ENCODE results near the gene SF3B3. TPM values are rescaled to one million over a fixed set of nuclear protein-coding genes. Genes with fewer than 3 reads are reported as not detected.

Gene SF3B3
- total and polyA plus RNA-seq, 2 of the 13 experiments (the other 11 are each of a cell fraction or from before 2014, with no cell fraction given), result 157 to 500 TPM

DNA sequence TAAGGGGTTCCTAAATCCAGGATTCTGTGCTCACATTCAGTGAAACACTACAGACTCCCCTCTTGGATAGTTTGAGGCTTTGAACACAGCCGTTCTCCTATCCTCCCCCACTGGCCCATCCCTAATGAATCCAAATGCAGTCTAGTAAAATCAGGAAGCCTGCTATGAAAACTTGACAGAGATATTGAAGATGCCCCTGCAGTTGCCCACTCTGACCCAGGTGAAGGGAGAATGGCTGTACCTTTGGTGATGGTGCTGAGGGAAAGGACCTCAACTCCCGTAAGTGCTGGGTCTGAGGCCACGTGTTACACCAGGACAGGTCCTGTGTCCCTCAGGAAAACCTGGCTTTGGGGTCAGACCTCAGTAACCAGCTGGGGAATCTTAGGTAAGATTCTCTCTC is 54.4 kb downstream of the SF3B3 start:
- ChIA-PET POLR2A (interaction anchor here (0.7 kb wide), 2 partner anchors 26 to 104 kb away, joined by 3 read pairs; no protein-coding TSS in a partner anchor), CTCF (ENCODE audit: low intra/inter-chr PET ratio, low total read pairs) (no interaction called here)
- FAIRE-seq (no peak), DNase-seq (ENCODE audit: low spot score) (no peak), ATAC-seq (peak; percentile 7)
- Histone ChIP-seq H3K79me2 (ENCODE audit: insufficient read depth, low read length) (no peaks in the 10 kb centered on the region), H3K4me3 (replicated peaks in 1 of 3; ENCODE audit: insufficient read depth in 1 of 3, low read depth in 2 of 3, low read length in 3 of 3) (no peak overlapping the region), H3K9ac (ENCODE audit: insufficient read depth, low read depth, low read length) (no peak overlapping the region), H3K4me1 (ENCODE audit: insufficient read depth, low read length) (peaks cover 13% of the 10 kb centered on the region), H3K27ac (ENCODE audit: extremely low read length, insufficient read depth, low read length) (no peak overlapping the region), H3K4me2 (ENCODE audit: low read depth, low read length) (no peak overlapping the region), H3K9me3 (ENCODE audit: low read length) (no peaks in the 10 kb centered on the region), H2AFZ (ENCODE audit: low read length) (no peak overlapping the region), H3K27me3 (ENCODE audit: control insufficient read depth in 1 of 2, insufficient read depth in 2 of 2, low read length in 2 of 2) (peaks cover 0 to 3% of the 10 kb centered on the region in 2 experiments; a peak in 2 of 5 replicates), H4K20me1 (ENCODE audit: insufficient read depth, low read length) (0 out of 2 replicates have a peak, but pooled peaks cover 5% of the 10 kb centered on the region), H3K36me3 (replicated peaks in 1 of 2; ENCODE audit: control insufficient read depth in 1 of 2, insufficient read depth in 2 of 2, low read length in 2 of 2) (peaks cover 11 to 14% of the 10 kb centered on the region in 2 experiments)
- no peak for TF ChIP-seq MED1 (CRISPR knock-in tag; IDR thresholded peaks at IDR 0.05)
- 0 out of 4 replicates have a peak, but pooled peaks of 1 of the 2 experiments have one; percentile 1 for TF ChIP-seq POLR2A (IDR thresholded peaks at IDR 0.05; ENCODE audit: insufficient read depth in 1 of 2, low read depth in 2 of 2, low read length in 2 of 2)
- TF ChIP-seq, protein P1, sequence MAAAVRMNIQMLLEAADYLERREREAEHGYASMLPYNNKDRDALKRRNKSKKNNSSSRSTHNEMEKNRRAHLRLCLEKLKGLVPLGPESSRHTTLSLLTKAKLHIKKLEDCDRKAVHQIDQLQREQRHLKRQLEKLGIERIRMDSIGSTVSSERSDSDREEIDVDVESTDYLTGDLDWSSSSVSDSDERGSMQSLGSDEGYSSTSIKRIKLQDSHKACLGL (CRISPR knock-in tag; IDR thresholded peaks at IDR 0.05), result no peak
- TF ChIP-seq, protein P2, sequence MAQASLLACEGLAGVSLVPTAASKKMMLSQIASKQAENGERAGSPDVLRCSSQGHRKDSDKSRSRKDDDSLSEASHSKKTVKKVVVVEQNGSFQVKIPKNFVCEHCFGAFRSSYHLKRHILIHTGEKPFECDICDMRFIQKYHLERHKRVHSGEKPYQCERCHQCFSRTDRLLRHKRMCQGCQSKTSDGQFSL (CRISPR knock-in tag; IDR thresholded peaks at IDR 0.05), result no peak
- TF ChIP-seq ZNF317 (CRISPR knock-in tag; IDR thresholded peaks at IDR 0.05), result no peak
- no peak for TF ChIP-seq ZNF644 (CRISPR knock-in tag; IDR thresholded peaks at IDR 0.05; ENCODE audit: low read depth)
- intact Hi-C loops (cut with micrococcal nuclease; ENCODE audit: unreplicated experiment) (loop anchor here (5.0 kb wide), 1 partner anchor 69 kb away; the partner anchor contains the start of gene IL34), in situ Hi-C loops (cut with HindIII; ENCODE audit: extremely low pct_ligation_motif_present, low pct_unique_long_range_greater_than_20kb) (no loop called here)
- no TSS peak for BruUV-seq (replicated peaks)
- 76% methylated on average over 3 of the region's 3 CpGs for WGBS (ENCODE audit: low lambda C conversion rate)

- H3K9me3 ChIP-seq (ENCODE audit: low read length), result no peaks in the 10 kb centered on the region
- H2AFZ ChIP-seq (ENCODE audit: low read length), result no peak overlapping the region
- 76% methylated on average over 5 of the region's 5 CpGs for WGBS (ENCODE audit: low lambda C conversion rate)
- H3K79me2 ChIP-seq (ENCODE audit: insufficient read depth, low read length), result no peaks in the 10 kb centered on the region
- peaks cover 13% of the 10 kb centered on the region for H3K4me1 ChIP-seq (ENCODE audit: insufficient read depth, low read length)
- DNase-seq (ENCODE audit: low spot score) (no peak), ATAC-seq (no peak), FAIRE-seq (no peak)
- 0 out of 2 replicates have a peak, but pooled peaks have one; percentile 28 for TF ChIP-seq HOXA9 (CRISPR knock-in tag; IDR thresholded peaks at IDR 0.05; ENCODE audit: borderline replicate concordance)
- no peak for TF ChIP-seq ZNF615 (CRISPR knock-in tag; IDR thresholded peaks at IDR 0.05; ENCODE audit: borderline replicate concordance)
- no peak for TF ChIP-seq CREB1 (IDR thresholded peaks at IDR 0.05)
- no peak for TF ChIP-seq CREB1 (CRISPR knock-in tag; IDR thresholded peaks at IDR 0.05)
- TF ChIP-seq CBX1 (IDR thresholded peaks at IDR 0.05; ENCODE audit: low read depth), result no peak
- TF ChIP-seq REPIN1 (CRISPR knock-in tag; IDR thresholded peaks at IDR 0.05; ENCODE audit: borderline replicate concordance, low read depth), result no peak
- peak; percentile 70 for TF ChIP-seq ZNF121 (CRISPR knock-in tag; IDR thresholded peaks at IDR 0.05)
- TF ChIP-seq THAP9 (CRISPR knock-in tag; IDR thresholded peaks at IDR 0.05; ENCODE audit: borderline replicate concordance), result 0 out of 2 replicates have a peak, but pooled peaks have one; percentile 14
- no peak overlapping the region for H3K27ac ChIP-seq (ENCODE audit: extremely low read length, insufficient read depth, low read length)
- no TSS peak for BruUV-seq (replicated peaks)
- H4K20me1 ChIP-seq (ENCODE audit: insufficient read depth, low read length), result 0 out of 2 replicates have a peak, but pooled peaks cover 5% of the 10 kb centered on the region
- peaks cover 0 to 3% of the 10 kb centered on the region in 2 experiments; a peak in 2 of 5 replicates for H3K27me3 ChIP-seq (ENCODE audit: control insufficient read depth in 1 of 2, insufficient read depth in 2 of 2, low read length in 2 of 2)
- no peak overlapping the region for H3K4me3 ChIP-seq (replicated peaks in 1 of 3; ENCODE audit: insufficient read depth in 1 of 3, low read depth in 2 of 3, low read length in 3 of 3)
- peaks cover 3 to 4% of the 10 kb centered on the region in 2 experiments; a peak in 3 of 5 replicates for H3K36me3 ChIP-seq (replicated peaks in 1 of 2; ENCODE audit: control insufficient read depth in 1 of 2, insufficient read depth in 2 of 2, low read length in 2 of 2)
- H3K4me2 ChIP-seq (ENCODE audit: low read depth, low read length), result peak overlapping the region; percentile 67
- in situ Hi-C loops (cut with HindIII; ENCODE audit: extremely low pct_ligation_motif_present, low pct_unique_long_range_greater_than_20kb), result no loop called here
- POLR2A ChIA-PET, result interaction anchor here (1.0 kb wide), 1 partner anchor 198 kb away, joined by 3 read pairs; no protein-coding TSS in a partner anchor
- no peak overlapping the region for H3K9ac ChIP-seq (ENCODE audit: insufficient read depth, low read depth, low read length)
- intact Hi-C loops (cut with micrococcal nuclease; ENCODE audit: unreplicated experiment), result loop anchor here (5.0 kb wide), 1 partner anchor 68 kb away; the partner anchor contains the start of gene IL34
- CTCF ChIA-PET (ENCODE audit: low intra/inter-chr PET ratio, low total read pairs), result no interaction called here
Measured at GRCh38 chr16:70579248-70579647, 55.6 kb downstream of the SF3B3 start.
